ENCODE results near the gene ACMSD. TPM values are rescaled to one million over a fixed set of nuclear protein-coding genes. Genes with fewer than 3 reads are reported as not detected.

ACMSD gene
- total and polyA plus RNA-seq, 9 of the 15 experiments (the other 6 are each of a cell fraction or from before 2014, with no cell fraction given), result not detected

DNA sequence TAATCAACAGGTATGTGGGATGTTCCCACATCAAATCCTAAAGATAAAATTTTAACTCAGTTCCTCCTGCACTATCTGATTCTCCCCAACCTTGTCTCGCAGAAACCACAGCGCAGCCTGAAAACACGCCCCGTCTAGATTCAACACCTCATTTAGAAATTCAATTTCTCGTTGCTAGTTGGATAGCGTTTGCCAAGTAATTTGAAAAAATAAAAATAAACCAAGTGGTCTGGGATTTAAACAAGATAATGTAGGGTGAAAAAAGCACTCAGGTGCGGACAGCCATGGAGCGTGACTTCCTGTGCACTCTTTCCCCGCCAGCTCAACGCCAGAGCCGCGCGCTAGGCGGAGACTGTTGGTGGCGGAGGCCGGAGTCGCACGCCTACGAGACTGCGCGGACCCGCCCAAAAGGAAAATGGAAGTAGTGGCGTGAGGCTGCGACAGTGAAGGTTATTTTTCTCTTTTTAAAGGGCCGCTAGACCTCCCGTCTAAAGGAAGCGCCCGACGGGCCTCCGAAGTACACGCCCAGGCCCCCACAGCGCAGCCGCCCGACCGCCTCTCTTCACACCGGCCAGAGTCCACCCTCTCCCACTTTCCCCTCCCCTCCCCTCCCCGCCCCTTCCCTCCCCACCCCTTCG is 79.6 kb downstream of the ACMSD start (continued):
- TF ChIP-seq, protein P1, sequence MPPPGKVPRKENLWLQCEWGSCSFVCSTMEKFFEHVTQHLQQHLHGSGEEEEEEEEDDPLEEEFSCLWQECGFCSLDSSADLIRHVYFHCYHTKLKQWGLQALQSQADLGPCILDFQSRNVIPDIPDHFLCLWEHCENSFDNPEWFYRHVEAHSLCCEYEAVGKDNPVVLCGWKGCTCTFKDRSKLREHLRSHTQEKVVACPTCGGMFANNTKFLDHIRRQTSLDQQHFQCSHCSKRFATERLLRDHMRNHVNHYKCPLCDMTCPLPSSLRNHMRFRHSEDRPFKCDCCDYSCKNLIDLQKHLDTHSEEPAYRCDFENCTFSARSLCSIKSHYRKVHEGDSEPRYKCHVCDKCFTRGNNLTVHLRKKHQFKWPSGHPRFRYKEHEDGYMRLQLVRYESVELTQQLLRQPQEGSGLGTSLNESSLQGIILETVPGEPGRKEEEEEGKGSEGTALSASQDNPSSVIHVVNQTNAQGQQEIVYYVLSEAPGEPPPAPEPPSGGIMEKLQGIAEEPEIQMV (tag; conservative IDR thresholded peaks at IDR 0.05; ENCODE audit: low read depth), result no peak
- TF ChIP-seq SOX6 (IDR thresholded peaks at IDR 0.05), result no peak
- no peak for TF ChIP-seq HDAC3 (IDR thresholded peaks at IDR 0.05; ENCODE audit: borderline replicate concordance, partially characterized antibody)
- TF ChIP-seq SIX5 (IDR thresholded peaks at IDR 0.05; ENCODE audit: borderline replicate concordance in 1 of 2, insufficient read depth in 1 of 2, low read depth in 1 of 2, low read length in 2 of 2), result 0 out of 4 replicates have a peak, but pooled peaks of 1 of the 2 experiments have one; percentile 2
- TF ChIP-seq POLR3G (IDR thresholded peaks at IDR 0.05; ENCODE audit: extremely low read depth, insufficient read length, insufficient replicate concordance), result no peak
- TF ChIP-seq KAT2B (IDR thresholded peaks at IDR 0.05; ENCODE audit: low read depth, low read length), result no peak
- TF ChIP-seq MTA3 (IDR thresholded peaks at IDR 0.05; ENCODE audit: borderline replicate concordance), result no peak; the same call in 1 of the 2 replicates
- TF ChIP-seq, protein P2, sequence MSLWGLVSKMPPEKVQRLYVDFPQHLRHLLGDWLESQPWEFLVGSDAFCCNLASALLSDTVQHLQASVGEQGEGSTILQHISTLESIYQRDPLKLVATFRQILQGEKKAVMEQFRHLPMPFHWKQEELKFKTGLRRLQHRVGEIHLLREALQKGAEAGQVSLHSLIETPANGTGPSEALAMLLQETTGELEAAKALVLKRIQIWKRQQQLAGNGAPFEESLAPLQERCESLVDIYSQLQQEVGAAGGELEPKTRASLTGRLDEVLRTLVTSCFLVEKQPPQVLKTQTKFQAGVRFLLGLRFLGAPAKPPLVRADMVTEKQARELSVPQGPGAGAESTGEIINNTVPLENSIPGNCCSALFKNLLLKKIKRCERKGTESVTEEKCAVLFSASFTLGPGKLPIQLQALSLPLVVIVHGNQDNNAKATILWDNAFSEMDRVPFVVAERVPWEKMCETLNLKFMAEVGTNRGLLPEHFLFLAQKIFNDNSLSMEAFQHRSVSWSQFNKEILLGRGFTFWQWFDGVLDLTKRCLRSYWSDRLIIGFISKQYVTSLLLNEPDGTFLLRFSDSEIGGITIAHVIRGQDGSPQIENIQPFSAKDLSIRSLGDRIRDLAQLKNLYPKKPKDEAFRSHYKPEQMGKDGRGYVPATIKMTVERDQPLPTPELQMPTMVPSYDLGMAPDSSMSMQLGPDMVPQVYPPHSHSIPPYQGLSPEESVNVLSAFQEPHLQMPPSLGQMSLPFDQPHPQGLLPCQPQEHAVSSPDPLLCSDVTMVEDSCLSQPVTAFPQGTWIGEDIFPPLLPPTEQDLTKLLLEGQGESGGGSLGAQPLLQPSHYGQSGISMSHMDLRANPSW (CRISPR knock-in tag; IDR thresholded peaks at IDR 0.05), result no peak
- peak in 1 of 2 experiments; percentile 4; a peak in 1 of 4 replicates for TF ChIP-seq RAD21 (CRISPR knock-in tag; conservative IDR thresholded peaks at IDR 0.05 in 1 of 2, IDR thresholded peaks at IDR 0.05 in 1 of 2)
- no peak for TF ChIP-seq ZNF830 (CRISPR knock-in tag; IDR thresholded peaks at IDR 0.05)
- TF ChIP-seq PCBP1 (IDR thresholded peaks at IDR 0.05; ENCODE audit: low read depth, low read length, poor library complexity, severe bottlenecking), result peak; percentile 90
- TF ChIP-seq, protein P3, sequence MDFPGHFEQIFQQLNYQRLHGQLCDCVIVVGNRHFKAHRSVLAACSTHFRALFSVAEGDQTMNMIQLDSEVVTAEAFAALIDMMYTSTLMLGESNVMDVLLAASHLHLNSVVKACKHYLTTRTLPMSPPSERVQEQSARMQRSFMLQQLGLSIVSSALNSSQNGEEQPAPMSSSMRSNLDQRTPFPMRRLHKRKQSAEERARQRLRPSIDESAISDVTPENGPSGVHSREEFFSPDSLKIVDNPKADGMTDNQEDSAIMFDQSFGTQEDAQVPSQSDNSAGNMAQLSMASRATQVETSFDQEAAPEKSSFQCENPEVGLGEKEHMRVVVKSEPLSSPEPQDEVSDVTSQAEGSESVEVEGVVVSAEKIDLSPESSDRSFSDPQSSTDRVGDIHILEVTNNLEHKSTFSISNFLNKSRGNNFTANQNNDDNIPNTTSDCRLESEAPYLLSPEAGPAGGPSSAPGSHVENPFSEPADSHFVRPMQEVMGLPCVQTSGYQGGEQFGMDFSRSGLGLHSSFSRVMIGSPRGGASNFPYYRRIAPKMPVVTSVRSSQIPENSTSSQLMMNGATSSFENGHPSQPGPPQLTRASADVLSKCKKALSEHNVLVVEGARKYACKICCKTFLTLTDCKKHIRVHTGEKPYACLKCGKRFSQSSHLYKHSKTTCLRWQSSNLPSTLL (IDR thresholded peaks at IDR 0.05), result no peak
- TF ChIP-seq RFX7 (CRISPR knock-in tag; IDR thresholded peaks at IDR 0.05), result no peak
- TF ChIP-seq ZNF395 (CRISPR knock-in tag; IDR thresholded peaks at IDR 0.05), result no peak
- TF ChIP-seq ZNF324 (CRISPR knock-in tag; IDR thresholded peaks at IDR 0.05), result no peak
- peak; percentile 23 to 83 (median 79) for TF ChIP-seq YY1 (IDR thresholded peaks at IDR 0.05; ENCODE audit: borderline replicate concordance in 1 of 3, control insufficient read depth in 1 of 3, extremely low read depth in 1 of 3, insufficient read depth in 3 of 3, insufficient read length in 1 of 3, insufficient replicate concordance in 2 of 3, low read depth in 1 of 3, low read length in 2 of 3)
- TF ChIP-seq SMAD2 (IDR thresholded peaks at IDR 0.05; ENCODE audit: low read depth, low read length), result no peak
- no peak for TF ChIP-seq GATA2 (CRISPR knock-in tag; IDR thresholded peaks at IDR 0.05)
